Thyroid gland (tissue), 4 donors: ENCODE results near the gene TSPAN4. TPM values are rescaled to one million over a fixed set of nuclear protein-coding genes. Genes with fewer than 3 reads are reported as not detected.

Source experiments
- DNase-seq, 2 donors: peaks; one replicate each; pipeline ENCODE4 v3.0.0-alpha.2; 2019
- H3K27ac ChIP-seq, 3 donors: fragments of 200-600 bp; sonication (generic); 1 replicate in 2 of 3; 2 replicates in 1 of 3; pipeline ENCODE4 v1.5.1; 2016 to 2019; ENCODE audit warnings: mild to moderate bottlenecking in 1 of 3, moderate library complexity in 1 of 3
- H3K27me3 ChIP-seq: fragments of 200-600 bp; sonication (generic); one replicate; pipeline ENCODE4 v1.5.1; 2019
- H3K36me3 ChIP-seq, 2 donors: fragments of 200-600 bp; sonication (generic); one replicate each; pipeline ENCODE4 v1.5.1; 2016 to 2019
- H3K4me1 ChIP-seq, 2 donors: fragments of 200-600 bp; sonication (generic); one replicate each; pipeline ENCODE4 v1.5.1; 2017 to 2019
- H3K4me3 ChIP-seq, 3 donors: fragments of 200-600 bp; sonication (generic); replicated peaks in 1 of 3; 1 replicate in 2 of 3; 2 replicates in 1 of 3; pipeline ENCODE4 v1.5.1; 2016; ENCODE audit warnings: mild to moderate bottlenecking in 1 of 3
- H3K9me3 ChIP-seq: fragments of 200-600 bp; sonication (generic); one replicate; pipeline ENCODE4 v1.5.1; 2017
- CTCF ChIP-seq, 6 experiments: fragments of 200-600 bp in 3 of 6; fragments of 450-650 bp in 3 of 6; sonication (generic) in 3 of 6; IDR thresholded peaks; one replicate each; pipeline ENCODE4 v1.5.1; 2016 to 2019; ENCODE audit warnings: antibody characterized with exemption in 6 of 6, mild to moderate bottlenecking in 2 of 6, inconsistent platforms in 1 of 6, moderate library complexity in 1 of 6
- POLR2A ChIP-seq, 2 donors: fragments of 450-650 bp; IDR thresholded peaks; one replicate each; pipeline ENCODE4 v1.6.1; 2017; ENCODE audit warnings: antibody characterized with exemption in 2 of 2, mild to moderate bottlenecking in 2 of 2, moderate library complexity in 1 of 2
- WGBS, 2 donors: methylation state at CpG; one replicate each; pipeline ENCODE4 v1.1.5; 2017; 5-methylcytosine and 5-hydroxymethylcytosine counted together
- intact Hi-C: fragments of 100-400 bp; cut with DNase I; formaldehyde crosslinking; loops from one replicate; pipeline ENCODE4 v1.15.1; 2023
- total RNA-seq, 4 donors: library from RNA; depleted of rRNA; stranded (reverse); fragments of >200 nt; gene quantifications; one replicate each; pipeline ENCODE4 v1.2.3, GENCODE V29; 2016

TSPAN4 gene
- total RNA-seq, 4 donors from 2014 or later = 86.1 to 127 (median 107) TPM

- intact Hi-C loops = no loop called here
- WGBS, 2 donors = no CpG with 5 or more reads among the region's 8 CpGs
Observed at GRCh38 chr11:837990-838307, 4.7 kb upstream of the TSPAN4 start.

GRCh38 chr11:838441-839279 is 4.0 kb upstream of the TSPAN4 start:
- intact Hi-C loops = no loop called here
- no peak for DNase-seq
- TF ChIP-seq CTCF (IDR thresholded peaks at IDR 0.05) (no peak), POLR2A (IDR thresholded peaks at IDR 0.05) (no peak)
- no peak overlapping the region for H3K27ac ChIP-seq
- 66 to 78% methylated on average over 10 to 15 of the region's 17 CpGs for WGBS, 2 donors
- H3K4me1 ChIP-seq = peaks cover 30 to 32% of the 10 kb centered on the region in 2 donors
- no peaks in the 10 kb centered on the region for H3K9me3 ChIP-seq
- H3K4me3 ChIP-seq = no peak overlapping the region
- no peaks in the 10 kb centered on the region for H3K27me3 ChIP-seq
- peaks cover 34 to 40% of the 10 kb centered on the region in 2 donors for H3K36me3 ChIP-seq

More at GRCh38 chr11:837990-838307, 4.7 kb upstream of the TSPAN4 start:
- Histone ChIP-seq H3K36me3 (peaks cover 34 to 40% of the 10 kb centered on the region in 2 donors), H3K9me3 (no peaks in the 10 kb centered on the region), H3K4me3 (no peak overlapping the region), H3K27ac (no peak overlapping the region), H3K4me1 (peaks cover 31 to 35% of the 10 kb centered on the region in 2 donors), H3K27me3 (no peaks in the 10 kb centered on the region)
- no peak for DNase-seq
- TF ChIP-seq POLR2A (IDR thresholded peaks at IDR 0.05) = no peak
- TF ChIP-seq CTCF (IDR thresholded peaks at IDR 0.05) = no peak

GRCh38 chr11:839280-839623 is 3.4 kb upstream of the TSPAN4 start:
- Histone ChIP-seq H3K27me3 (no peaks in the 10 kb centered on the region), H3K4me3 (no peak overlapping the region), H3K4me1 (peaks cover 26 to 27% of the 10 kb centered on the region in 2 donors), H3K27ac (no peak overlapping the region), H3K36me3 (peaks cover 34 to 40% of the 10 kb centered on the region in 2 donors), H3K9me3 (no peaks in the 10 kb centered on the region)
- intact Hi-C loops = no loop called here
- no peak for TF ChIP-seq CTCF (IDR thresholded peaks at IDR 0.05)
- TF ChIP-seq POLR2A (IDR thresholded peaks at IDR 0.05) = no peak
- 83 to 100% methylated on average over 1 of the region's 5 CpGs for WGBS, 2 donors
- DNase-seq = no peak

GRCh38 chr11:839875-840617 is 2.6 kb upstream of the TSPAN4 start:
- WGBS, 2 donors = 81 to 84% methylated on average over 21 to 22 of the region's 25 CpGs
- no peaks in the 10 kb centered on the region for H3K27me3 ChIP-seq
- H3K4me1 ChIP-seq = peaks cover 21 to 23% of the 10 kb centered on the region in 2 donors
- no peaks in the 10 kb centered on the region for H3K9me3 ChIP-seq
- no peak overlapping the region for H3K4me3 ChIP-seq
- DNase-seq = no peak
- no peak for TF ChIP-seq POLR2A (IDR thresholded peaks at IDR 0.05)
- peak in 1 of 6 experiments; percentile 4 for TF ChIP-seq CTCF (IDR thresholded peaks at IDR 0.05)
- peaks cover 34 to 40% of the 10 kb centered on the region in 2 donors for H3K36me3 ChIP-seq
- peak overlapping the region in 1 of 3 donors; percentile 5 for H3K27ac ChIP-seq
- intact Hi-C loops = no loop called here

GRCh38 chr11:841981-842369 is 677 bp upstream of the TSPAN4 start:
- H3K4me3 ChIP-seq = peak overlapping the region; percentile 54 to 97 (median 96)
- no peaks in the 10 kb centered on the region for H3K9me3 ChIP-seq
- peaks cover 34 to 36% of the 10 kb centered on the region in 2 donors for H3K4me1 ChIP-seq
- H3K36me3 ChIP-seq = peaks cover 25 to 31% of the 10 kb centered on the region in 2 donors
- no peaks in the 10 kb centered on the region for H3K27me3 ChIP-seq
- no peak for DNase-seq
- TF ChIP-seq CTCF (IDR thresholded peaks at IDR 0.05) = no peak
- TF ChIP-seq POLR2A (IDR thresholded peaks at IDR 0.05) = no peak
- intact Hi-C loops = no loop called here
- peak overlapping the region; percentile 91 to 99 (median 99) for H3K27ac ChIP-seq
- WGBS, 2 donors = 0 to 1% methylated on average over 8 to 21 of the region's 27 CpGs
